NCI-H2107 (cell line): ENCODE results near the gene HOXC11.

Source experiments
- DNase-seq: peaks from one replicate; lab custom pipeline; 2025; lab: John Stamatoyannopoulos, UW

HOXC11 gene

DNA sequence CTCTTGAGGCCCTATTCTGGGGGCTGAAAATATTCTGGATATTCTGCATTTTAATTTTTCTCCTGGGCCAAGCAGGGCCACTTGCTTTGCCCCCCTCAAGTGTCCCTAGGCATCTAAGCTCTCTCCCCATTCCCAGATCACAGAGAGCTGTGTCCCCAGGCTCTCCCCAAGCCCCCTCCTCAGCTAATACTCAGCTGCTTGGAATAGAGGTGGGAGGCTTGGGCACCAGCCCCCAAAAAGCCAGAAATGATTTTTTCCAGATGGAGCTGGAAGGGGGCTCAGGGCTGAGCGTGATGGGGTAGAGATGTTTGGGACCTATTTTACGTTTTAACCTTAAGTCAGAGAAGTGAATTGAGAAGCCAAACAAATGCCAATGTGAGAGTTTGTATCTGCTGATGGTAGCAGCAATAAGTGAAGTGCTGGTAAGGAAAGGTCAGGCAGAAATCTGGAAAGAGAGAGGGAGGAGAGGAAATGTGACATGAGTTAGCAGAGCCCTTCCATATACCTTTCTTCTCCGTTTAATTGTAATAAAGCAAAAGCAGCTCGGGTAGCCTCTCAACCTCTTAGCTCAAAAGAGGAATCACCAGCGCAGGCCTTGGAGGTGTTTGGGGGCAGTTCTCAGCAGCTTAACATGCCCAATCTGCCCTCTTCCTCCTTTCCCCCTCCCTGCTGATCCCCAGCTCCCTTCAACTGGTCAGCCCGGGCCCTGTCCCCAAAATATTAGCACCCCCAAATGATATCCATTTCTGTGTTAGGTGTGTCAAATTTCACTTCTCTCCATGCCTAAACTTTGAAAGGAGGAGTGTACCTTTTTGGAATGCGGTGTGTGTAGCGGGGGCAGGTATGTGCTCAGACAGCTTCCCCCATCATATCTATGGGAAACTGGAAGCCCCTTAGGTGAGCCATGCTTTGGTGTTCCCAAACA lies 50.3 kb downstream of the HOXC11 start:
- DNase-seq: no peak

- no peak for DNase-seq
Observed at GRCh38 chr12:54024127-54024526, 51.2 kb downstream of the HOXC11 start.

GRCh38 chr12:54024581-54025305 lies 51.8 kb downstream of the HOXC11 start:
- no peak for DNase-seq

DNA sequence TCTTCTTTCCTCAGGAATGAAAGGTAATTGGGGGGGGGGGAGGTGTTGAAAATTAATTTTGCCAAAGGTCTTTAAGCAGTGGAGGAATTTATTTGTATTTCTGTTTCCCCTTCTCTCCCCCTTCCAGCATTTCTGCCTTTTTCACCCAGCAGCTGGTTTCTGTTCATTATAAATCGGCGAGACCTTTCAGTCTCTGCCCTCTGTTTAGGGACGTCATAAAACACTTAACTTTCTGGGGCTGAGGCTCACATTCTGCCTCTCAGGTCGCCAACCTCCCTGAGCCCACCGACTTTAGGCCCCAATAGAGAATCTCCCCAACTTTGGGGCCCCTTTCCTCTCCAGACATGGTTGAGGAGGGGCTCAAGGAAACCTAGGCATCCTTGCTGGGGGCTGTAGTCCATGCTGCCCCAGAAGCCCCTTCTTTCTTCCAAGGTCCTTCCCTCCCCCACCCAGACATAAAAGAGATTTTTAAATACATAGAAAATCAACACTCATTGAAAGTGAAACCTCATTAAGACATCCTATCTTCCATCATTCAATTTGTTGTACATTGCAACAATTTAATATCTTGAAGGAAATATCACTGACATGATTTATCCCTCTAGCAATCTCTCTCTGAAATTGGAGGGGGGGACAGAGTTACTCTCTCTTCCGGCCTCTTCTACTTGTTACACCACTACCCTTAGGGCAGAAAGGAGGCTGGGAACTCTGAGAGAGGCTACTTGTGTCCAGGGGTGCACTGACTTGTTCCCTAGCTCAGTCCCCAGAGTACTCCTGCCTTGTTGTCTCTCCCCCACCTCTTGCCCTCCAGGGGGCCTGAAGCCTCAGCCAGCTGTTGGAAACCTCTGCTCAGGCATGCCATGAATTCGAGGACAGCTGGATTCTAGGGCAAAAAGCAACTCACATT lies 52.8 kb downstream of the HOXC11 start:
- DNase-seq: no peak

- DNase-seq: no peak
Observed at GRCh38 chr12:54026640-54027441, 53.9 kb downstream of the HOXC11 start.
